Esophagus squamous epithelium (tissue), 4 donors: ENCODE data around the gene MMADHC.

Experiments
- POLR2A ChIP-seq, 4 donors: fragments of 450-650 bp; IDR thresholded peaks; one replicate each; pipeline ENCODE4 v1.6.1; 2017; ENCODE audit warnings: antibody characterized with exemption in 4 of 4, mild to moderate bottlenecking in 4 of 4, moderate library complexity in 3 of 4
- TF ChIP-seq, protein P1 (sequence below), 6 experiments: fragments of 450-650 bp in 4 of 6; fragments of 200-600 bp in 2 of 6; sonication (generic) in 2 of 6; IDR thresholded peaks; one replicate each; pipeline ENCODE4 v1.5.1; 2016 to 2019; ENCODE audit warnings: antibody characterized with exemption in 6 of 6, mild to moderate bottlenecking in 4 of 6, moderate library complexity in 4 of 6

DNA sequence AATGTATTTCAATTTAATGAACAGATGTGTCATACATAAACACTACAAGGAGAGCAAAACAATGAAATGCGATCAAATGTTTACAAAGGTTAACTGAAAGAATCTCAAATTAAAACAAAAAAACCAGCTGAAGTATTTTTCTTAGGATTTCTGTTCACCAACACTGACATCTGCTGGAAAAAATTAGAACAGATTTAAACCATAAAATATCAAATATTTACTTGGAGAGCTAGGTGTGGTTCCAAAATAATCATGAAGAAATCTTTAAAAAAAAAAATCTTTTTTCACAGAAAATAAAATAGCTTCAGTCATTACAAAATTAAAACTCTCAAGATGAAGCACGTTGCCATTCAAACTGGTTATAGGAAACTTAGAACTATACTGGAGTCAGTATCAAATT is 13.8 kb downstream of the MMADHC start:
- TF ChIP-seq POLR2A (IDR thresholded peaks at IDR 0.05) = no peak
- TF ChIP-seq, protein P1, sequence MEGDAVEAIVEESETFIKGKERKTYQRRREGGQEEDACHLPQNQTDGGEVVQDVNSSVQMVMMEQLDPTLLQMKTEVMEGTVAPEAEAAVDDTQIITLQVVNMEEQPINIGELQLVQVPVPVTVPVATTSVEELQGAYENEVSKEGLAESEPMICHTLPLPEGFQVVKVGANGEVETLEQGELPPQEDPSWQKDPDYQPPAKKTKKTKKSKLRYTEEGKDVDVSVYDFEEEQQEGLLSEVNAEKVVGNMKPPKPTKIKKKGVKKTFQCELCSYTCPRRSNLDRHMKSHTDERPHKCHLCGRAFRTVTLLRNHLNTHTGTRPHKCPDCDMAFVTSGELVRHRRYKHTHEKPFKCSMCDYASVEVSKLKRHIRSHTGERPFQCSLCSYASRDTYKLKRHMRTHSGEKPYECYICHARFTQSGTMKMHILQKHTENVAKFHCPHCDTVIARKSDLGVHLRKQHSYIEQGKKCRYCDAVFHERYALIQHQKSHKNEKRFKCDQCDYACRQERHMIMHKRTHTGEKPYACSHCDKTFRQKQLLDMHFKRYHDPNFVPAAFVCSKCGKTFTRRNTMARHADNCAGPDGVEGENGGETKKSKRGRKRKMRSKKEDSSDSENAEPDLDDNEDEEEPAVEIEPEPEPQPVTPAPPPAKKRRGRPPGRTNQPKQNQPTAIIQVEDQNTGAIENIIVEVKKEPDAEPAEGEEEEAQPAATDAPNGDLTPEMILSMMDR (IDR thresholded peaks at IDR 0.05) = peak in 3 of 6 experiments; percentile 28 to 37 (median 31)
